CD4-positive, alpha-beta T cell (primary cell): ENCODE data around the gene LAMA2. TPM values are rescaled to one million over a fixed set of nuclear protein-coding genes. Genes with fewer than 3 reads are reported as not detected.

Experiments
- ATAC-seq: fragments of 200-7000 bp; cut with Tn5 transposase; one replicate; pipeline ENCODE4 v1.10.0; 2022; ENCODE audit warnings: mild to moderate bottlenecking; ENCODE audit not compliant: poor library complexity
- CTCF ChIA-PET: fragments of 350-600 bp; sonication (Branson Sonifier 250); formaldehyde crosslinking; loops from one replicate; lab custom pipeline; 2021; ENCODE audit warnings: antibody characterized with exemption, inconsistent platforms; lab: Charles Lee
- POLR2A ChIA-PET: fragments of 350-600 bp; sonication (Branson Sonifier 250); formaldehyde crosslinking; loops from one replicate; lab custom pipeline; 2021; ENCODE audit warnings: antibody characterized with exemption, inconsistent platforms; lab: Charles Lee
- DNase-seq, 14 experiments: peaks; one replicate each; pipeline ENCODE4 v3.0.0-alpha.2; 2013 to 2020; ENCODE audit warnings: mixed read lengths in 2 of 14
- H3K27ac ChIP-seq, 2 donors: one replicate each; pipeline versions ENCODE4 v1.5.1 to v1.7.0; 2013; ENCODE audit warnings: low read length in 2 of 2, low read depth in 1 of 2, mild to moderate bottlenecking in 1 of 2
- H3K27me3 ChIP-seq, 2 experiments: 1 replicate in 1 of 2; 2 replicates in 1 of 2; pipeline versions ENCODE4 v1.6.1 to v1.7.0; 2013; ENCODE audit warnings: low read length in 2 of 2, control low read depth in 1 of 2, mild to moderate bottlenecking in 1 of 2, moderate library complexity in 1 of 2; ENCODE audit not compliant: insufficient read depth in 2 of 2, control insufficient read depth in 1 of 2
- H3K36me3 ChIP-seq: one replicate; pipeline ENCODE4 v1.6.1; 2013; ENCODE audit warnings: low read length, control low read depth; ENCODE audit not compliant: insufficient read depth
- H3K4me1 ChIP-seq: one replicate; pipeline ENCODE4 v1.6.1; 2013; ENCODE audit warnings: low read length, control low read depth; ENCODE audit not compliant: insufficient read depth
- H3K4me3 ChIP-seq: one replicate; pipeline ENCODE4 v1.5.1; 2013; ENCODE audit warnings: mild to moderate bottlenecking, low read length, moderate library complexity
- H3K9me3 ChIP-seq, 2 experiments: 1 replicate in 1 of 2; 2 replicates in 1 of 2; pipeline versions ENCODE4 v1.6.1 to v1.7.0; 2013; ENCODE audit warnings: low read length in 2 of 2, mild to moderate bottlenecking in 2 of 2, control low read depth in 1 of 2, moderate library complexity in 1 of 2; ENCODE audit not compliant: control insufficient read depth in 1 of 2, insufficient read depth in 1 of 2
- H3K27ac Mint-ChIP-seq: one replicate; pipeline ENCODE4 v1.8.0; 2020; ENCODE audit warnings: mixed read lengths
- H3K27me3 Mint-ChIP-seq: one replicate; pipeline ENCODE4 v1.8.0; 2021; ENCODE audit warnings: mixed read lengths
- H3K36me3 Mint-ChIP-seq: one replicate; pipeline ENCODE4 v1.8.0; 2021; ENCODE audit warnings: low read depth, mixed read lengths
- H3K4me1 Mint-ChIP-seq: one replicate; pipeline ENCODE4 v1.8.0; 2021; ENCODE audit warnings: low read depth, mixed read lengths
- H3K4me3 Mint-ChIP-seq: one replicate; pipeline ENCODE4 v1.8.0; 2020; ENCODE audit warnings: mild to moderate bottlenecking, mixed read lengths
- H3K9me3 Mint-ChIP-seq: one replicate; pipeline ENCODE4 v1.8.0; 2020; ENCODE audit warnings: mixed read lengths
- CTCF ChIP-seq: fragments of 200-600 bp; IDR thresholded peaks from one replicate; pipeline ENCODE4 v1.8.0; 2022; ENCODE audit warnings: antibody characterized with exemption, mild to moderate bottlenecking
- intact Hi-C, 2 experiments: fragments of 100-400 bp; cut with DNase I in 1 of 2; cut with micrococcal nuclease in 1 of 2; formaldehyde crosslinking; loops; one replicate each; pipeline versions ENCODE4 v1.15.1 to v1.9.0; 2023 to 2025; cut with DNase I, micrococcal nuclease
- total RNA-seq, 174 experiments: library from RNA in 2 of 174; stranded (reverse) in 2 of 174; gene quantifications; one replicate each; pipeline ENCODE4 v1.2.3 and lab custom pipeline; 2021 to 2026

Gene LAMA2
- total RNA-seq, 2 experiments from 2014 or later: 0.05 to 0.06 TPM

GRCh38 chr6:129269891-129270290 lies 387.0 kb downstream of the LAMA2 start:
- Mint-ChIP-seq H3K36me3 (no peaks in the 10 kb centered on the region), H3K27me3 (peaks cover 12% of the 10 kb centered on the region), H3K9me3 (no peaks in the 10 kb centered on the region), H3K4me3 (no peak overlapping the region), H3K4me1 (no peaks in the 10 kb centered on the region), H3K27ac (no peak overlapping the region)
- H3K9me3 ChIP-seq: no peaks in the 10 kb centered on the region
- intact Hi-C loops: no loop called here
- no peak for TF ChIP-seq CTCF
- ATAC-seq (no peak), DNase-seq (no peak)
- CTCF ChIA-PET: interaction anchor here (0.9 to 1.5 kb wide), 3 partner anchors 9 to 26 kb away, joined by 3 to 4 read pairs (median 3); no protein-coding TSS in a partner anchor
- no peaks in the 10 kb centered on the region for H3K4me1 ChIP-seq
- H3K36me3 ChIP-seq: no peaks in the 10 kb centered on the region
- H3K4me3 ChIP-seq: no peak overlapping the region
- no peaks in the 10 kb centered on the region for H3K27me3 ChIP-seq
- H3K27ac ChIP-seq: no peak overlapping the region
- POLR2A ChIA-PET: no interaction called here

GRCh38 chr6:129270450-129270849 lies 387.5 kb downstream of the LAMA2 start:
- no peak overlapping the region for H3K27ac Mint-ChIP-seq
- Histone ChIP-seq H3K27ac (no peak overlapping the region), H3K27me3 (no peaks in the 10 kb centered on the region), H3K4me1 (no peaks in the 10 kb centered on the region), H3K36me3 (no peaks in the 10 kb centered on the region), H3K4me3 (no peak overlapping the region), H3K9me3 (no peaks in the 10 kb centered on the region)
- CTCF ChIA-PET: interaction anchor here (0.9 to 1.4 kb wide), 2 partner anchors 17 to 26 kb away, joined by 3 to 4 read pairs; no protein-coding TSS in a partner anchor
- no peaks in the 10 kb centered on the region for H3K36me3 Mint-ChIP-seq
- H3K27me3 Mint-ChIP-seq: peaks cover 12% of the 10 kb centered on the region
- ATAC-seq (no peak), DNase-seq (no peak)
- no peaks in the 10 kb centered on the region for H3K9me3 Mint-ChIP-seq
- no peaks in the 10 kb centered on the region for H3K4me1 Mint-ChIP-seq
- POLR2A ChIA-PET: no interaction called here
- no peak for TF ChIP-seq CTCF
- intact Hi-C loops: no loop called here
- no peak overlapping the region for H3K4me3 Mint-ChIP-seq

GRCh38 chr6:129273161-129273560 lies 390.2 kb downstream of the LAMA2 start:
- ATAC-seq (no peak), DNase-seq (no peak)
- Histone ChIP-seq H3K4me1 (no peaks in the 10 kb centered on the region), H3K27me3 (no peaks in the 10 kb centered on the region), H3K36me3 (no peaks in the 10 kb centered on the region), H3K27ac (no peak overlapping the region), H3K4me3 (no peak overlapping the region), H3K9me3 (no peaks in the 10 kb centered on the region)
- CTCF ChIA-PET: no interaction called here
- POLR2A ChIA-PET: no interaction called here
- Mint-ChIP-seq H3K4me1 (no peaks in the 10 kb centered on the region), H3K27me3 (peaks cover 12% of the 10 kb centered on the region), H3K4me3 (no peak overlapping the region), H3K36me3 (no peaks in the 10 kb centered on the region), H3K9me3 (no peaks in the 10 kb centered on the region), H3K27ac (no peak overlapping the region)
- intact Hi-C loops: no loop called here
- no peak for TF ChIP-seq CTCF
